Lower lobe of right lung (tissue), 2 donors: ENCODE results near the gene APOBEC3C. TPM values are rescaled to one million over a fixed set of nuclear protein-coding genes. Genes with fewer than 3 reads are reported as not detected.

Experiments used
- ATAC-seq, 2 donors: fragments of 200-7000 bp; cut with Tn5 transposase; one replicate each; pipeline ENCODE4 v1.9.1; 2020 to 2022; ENCODE audit warnings: mild to moderate bottlenecking in 2 of 2, moderate library complexity in 2 of 2
- DNase-seq: peaks from one replicate; pipeline ENCODE4 v3.0.0-alpha.2; 2020
- H3K27ac ChIP-seq: fragments of 200-600 bp; one replicate; pipeline ENCODE4 v1.8.0; 2022
- H3K27me3 ChIP-seq: fragments of 200-600 bp; one replicate; pipeline ENCODE4 v1.8.0; 2022; ENCODE audit warnings: low read depth
- H3K36me3 ChIP-seq: fragments of 200-600 bp; one replicate; pipeline ENCODE4 v1.8.0; 2022; ENCODE audit warnings: mild to moderate bottlenecking
- H3K4me1 ChIP-seq: fragments of 200-600 bp; one replicate; pipeline ENCODE4 v1.8.0; 2022
- H3K4me3 ChIP-seq: fragments of 200-600 bp; one replicate; pipeline ENCODE4 v1.8.0; 2022; ENCODE audit warnings: mild to moderate bottlenecking
- H3K9me3 ChIP-seq: fragments of 200-600 bp; one replicate; pipeline ENCODE4 v1.8.0; 2022
- intact Hi-C: fragments of 100-400 bp; cut with DNase I; formaldehyde crosslinking; loops from one replicate; pipeline ENCODE4 v1.11.0; 2022
- long read RNA-seq: library from polyadenylated mRNA; unstranded; transcript quantifications from one replicate; pipeline ENCODE4 v2.0.0, GENCODE V29; 2021
- total RNA-seq: library from RNA; stranded (reverse); fragmentation: NEBNext Ultra II Directional; extraction: Animal tissue kit (Norgen Biotek cat#: 25700); gene quantifications from one replicate; pipeline ENCODE4 v1.2.1, GENCODE V29; 2021
- TF ChIP-seq, protein P1 (sequence below): fragments of 200-600 bp; IDR thresholded peaks from one replicate; pipeline ENCODE4 v1.8.0; 2022; ENCODE audit warnings: antibody characterized with exemption, mild to moderate bottlenecking
- donor health status: DM: no; HTN: yes; CAD: no; lungs with severe emphysema.

APOBEC3C gene
- total RNA-seq = 27.8 TPM
- long read RNA-seq, transcript APOBEC3C-201 (4 exons, 2,818 nt) = major isoform, 39 of 60 reads
- long read RNA-seq, partial matches to known transcripts = 21 of 60 reads
- long read RNA-seq, other reads (novel, unspliced or antisense) = 0 of 60 reads

DNA sequence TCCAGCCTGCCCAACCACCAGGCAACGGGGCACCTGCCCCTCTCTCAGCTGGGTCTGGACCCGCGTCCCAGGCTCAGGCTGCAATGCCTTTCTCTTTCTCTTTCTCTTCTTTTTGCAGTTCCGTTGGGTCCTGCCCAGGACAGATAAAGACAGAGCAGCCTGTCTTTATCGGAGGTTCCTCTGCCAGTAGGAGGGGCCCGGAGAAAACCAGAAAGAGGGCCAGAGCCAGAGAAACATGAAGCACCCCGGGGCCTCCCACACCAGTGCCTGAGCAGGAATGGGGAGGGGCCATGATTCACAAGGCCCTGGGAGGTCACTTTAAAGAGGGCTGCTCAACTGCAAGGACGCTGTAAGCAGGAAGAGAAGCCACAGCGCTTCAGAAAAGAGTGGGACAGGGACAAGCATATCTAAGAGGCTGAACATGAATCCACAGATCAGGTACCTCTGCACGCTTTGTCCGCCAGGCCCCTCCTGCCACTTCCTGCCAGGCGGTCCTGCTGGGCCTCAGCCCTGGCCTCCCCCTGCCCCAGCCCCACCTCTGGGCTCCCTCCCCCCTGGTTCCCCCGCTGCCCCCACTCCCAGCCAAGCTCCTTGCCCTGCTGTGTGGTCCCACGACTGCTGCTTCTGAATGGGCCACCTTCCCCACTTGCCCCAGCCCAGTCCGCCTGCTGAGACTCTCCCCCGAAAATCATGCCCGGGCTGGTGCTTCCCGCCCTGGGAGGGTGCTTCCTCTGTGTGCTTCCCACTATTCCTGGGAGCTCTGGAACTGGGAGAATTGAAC, at the start of gene APOBEC3C:
Gene APOBEC3C (plus strand): TSS at position 316 of the 781 bp plus-strand sequence. CDS start 106 bp downstream, at position 422.
- peak; percentile 95 to 96 for ATAC-seq

DNA sequence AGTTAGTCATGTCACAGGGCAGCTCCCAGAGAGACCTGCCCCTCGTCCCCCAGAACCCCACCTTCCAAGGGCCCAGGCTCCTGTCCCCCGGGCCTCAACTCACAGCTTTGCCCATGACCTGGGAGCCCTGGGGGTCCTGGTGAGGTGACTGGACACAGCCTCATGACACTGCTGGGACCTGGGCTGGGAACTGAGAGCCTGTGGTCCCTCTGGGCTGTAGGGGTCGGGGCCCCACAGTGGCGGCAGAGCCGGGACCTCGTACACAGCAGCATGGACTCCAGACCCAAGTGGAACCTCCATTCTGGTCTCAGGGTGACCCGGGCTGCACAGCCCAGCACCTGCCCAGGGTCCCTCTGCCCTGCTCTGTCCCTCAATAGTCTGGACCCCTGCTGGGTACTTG, 49.8 kb upstream of the APOBEC3C start:
- TF ChIP-seq, protein P1, sequence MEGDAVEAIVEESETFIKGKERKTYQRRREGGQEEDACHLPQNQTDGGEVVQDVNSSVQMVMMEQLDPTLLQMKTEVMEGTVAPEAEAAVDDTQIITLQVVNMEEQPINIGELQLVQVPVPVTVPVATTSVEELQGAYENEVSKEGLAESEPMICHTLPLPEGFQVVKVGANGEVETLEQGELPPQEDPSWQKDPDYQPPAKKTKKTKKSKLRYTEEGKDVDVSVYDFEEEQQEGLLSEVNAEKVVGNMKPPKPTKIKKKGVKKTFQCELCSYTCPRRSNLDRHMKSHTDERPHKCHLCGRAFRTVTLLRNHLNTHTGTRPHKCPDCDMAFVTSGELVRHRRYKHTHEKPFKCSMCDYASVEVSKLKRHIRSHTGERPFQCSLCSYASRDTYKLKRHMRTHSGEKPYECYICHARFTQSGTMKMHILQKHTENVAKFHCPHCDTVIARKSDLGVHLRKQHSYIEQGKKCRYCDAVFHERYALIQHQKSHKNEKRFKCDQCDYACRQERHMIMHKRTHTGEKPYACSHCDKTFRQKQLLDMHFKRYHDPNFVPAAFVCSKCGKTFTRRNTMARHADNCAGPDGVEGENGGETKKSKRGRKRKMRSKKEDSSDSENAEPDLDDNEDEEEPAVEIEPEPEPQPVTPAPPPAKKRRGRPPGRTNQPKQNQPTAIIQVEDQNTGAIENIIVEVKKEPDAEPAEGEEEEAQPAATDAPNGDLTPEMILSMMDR = no peak
- Histone ChIP-seq H3K9me3 (no peaks in the 10 kb centered on the region), H3K27me3 (no peaks in the 10 kb centered on the region), H3K4me1 (no peaks in the 10 kb centered on the region), H3K4me3 (no peak overlapping the region), H3K36me3 (no peaks in the 10 kb centered on the region), H3K27ac (no peak overlapping the region)
- DNase-seq (no peak), ATAC-seq (no peak)
- intact Hi-C loops = no loop called here

More for the DNA sequence above, at the start of gene APOBEC3C:
- H3K27me3 ChIP-seq = no peaks in the 10 kb centered on the region
- H3K4me1 ChIP-seq = peaks cover 16% of the 10 kb centered on the region
- H3K27ac ChIP-seq = peak within 1 kb of the TSS; percentile 85
- TF ChIP-seq, protein P1 = no peak
- intact Hi-C loops = no loop called here
- peak; percentile 80 for DNase-seq
- peak within 1 kb of the TSS; percentile 58 for H3K4me3 ChIP-seq
- H3K36me3 ChIP-seq = no peaks in the 10 kb centered on the region
- H3K9me3 ChIP-seq = no peaks in the 10 kb centered on the region

DNA sequence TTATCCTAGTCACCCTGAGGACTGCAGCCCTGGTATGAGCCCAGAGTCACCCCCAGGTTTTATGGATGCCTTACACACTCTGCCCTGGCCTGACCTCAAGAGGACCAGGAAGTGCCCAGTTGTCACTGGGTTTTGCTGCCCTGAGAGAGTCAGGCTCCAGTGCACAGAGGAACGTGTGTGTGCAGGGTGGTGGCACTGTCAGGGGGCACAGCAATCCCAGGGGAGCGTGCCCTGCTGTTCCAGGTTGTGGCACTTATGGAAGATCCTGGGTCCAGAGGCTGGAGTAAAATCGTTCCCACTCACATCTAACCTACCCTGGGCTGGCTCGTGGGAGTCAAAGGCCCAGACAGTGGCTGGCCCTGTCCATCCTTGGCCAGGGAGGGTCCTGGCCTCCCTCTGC, 49.1 kb upstream of the APOBEC3C start:
- TF ChIP-seq, protein P1 = no peak
- Histone ChIP-seq H3K4me1 (no peaks in the 10 kb centered on the region), H3K27ac (no peak overlapping the region), H3K4me3 (no peak overlapping the region), H3K27me3 (no peaks in the 10 kb centered on the region), H3K9me3 (no peaks in the 10 kb centered on the region), H3K36me3 (no peaks in the 10 kb centered on the region)
- ATAC-seq = no peak
- no peak for DNase-seq
- intact Hi-C loops = no loop called here

DNA sequence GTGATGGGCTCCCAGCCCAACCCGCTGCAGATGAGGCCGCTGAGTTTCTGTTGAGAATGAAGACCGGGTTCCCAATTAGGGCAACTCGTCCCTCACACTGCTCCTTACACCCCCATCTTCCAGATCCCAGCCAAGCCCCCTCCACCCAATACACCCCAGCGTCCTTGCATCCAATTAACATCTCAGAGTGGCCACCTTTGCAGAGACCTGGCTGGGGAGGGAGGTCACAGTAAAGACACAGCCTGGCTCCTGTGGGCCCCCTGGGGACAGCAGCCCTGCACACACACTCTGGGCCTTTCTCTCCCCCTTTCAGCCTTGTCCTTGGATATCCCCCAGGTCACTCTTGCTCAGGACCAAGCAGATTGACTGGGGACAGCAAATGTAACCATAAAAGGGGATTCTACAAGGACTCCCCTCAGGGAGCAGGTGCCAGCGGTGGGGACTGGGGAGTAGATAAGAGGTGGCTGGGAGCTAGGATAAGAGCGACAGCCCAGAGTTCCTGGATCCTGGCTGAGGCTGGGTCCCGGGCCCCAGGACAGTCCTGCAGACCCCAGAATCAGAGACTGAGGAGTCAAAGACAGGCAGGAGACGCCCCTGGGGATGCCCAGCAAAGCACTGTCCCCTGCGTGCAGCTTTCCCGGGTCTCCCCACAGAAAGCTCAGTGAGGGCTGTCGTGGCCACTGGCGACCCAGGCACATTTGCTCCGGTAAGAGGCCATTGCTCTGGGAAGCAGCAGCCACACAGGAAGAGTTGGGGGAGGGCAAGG, 48.3 kb upstream of the APOBEC3C start:
- no peak for DNase-seq
- no peaks in the 10 kb centered on the region for H3K9me3 ChIP-seq
- H3K36me3 ChIP-seq = no peaks in the 10 kb centered on the region

DNA sequence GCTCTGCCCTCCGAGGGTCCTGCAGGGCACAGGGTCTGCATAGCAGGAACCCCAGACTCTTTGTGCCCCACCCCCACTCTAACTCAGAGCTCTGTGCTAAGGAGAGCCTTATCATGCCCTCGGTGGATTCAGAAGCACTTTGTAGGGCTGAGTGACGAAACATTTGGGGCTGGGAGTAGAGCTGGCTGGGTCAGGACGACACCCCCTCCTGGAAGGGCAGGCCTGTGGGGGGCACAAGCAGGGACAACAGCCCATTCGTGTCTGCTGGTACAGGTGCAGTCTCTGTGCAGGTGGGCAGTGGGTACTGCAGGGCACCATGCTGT, 47.7 kb upstream of the APOBEC3C start:
- H3K27me3 ChIP-seq = no peaks in the 10 kb centered on the region
- TF ChIP-seq, protein P1 = no peak
- H3K36me3 ChIP-seq = no peaks in the 10 kb centered on the region
- DNase-seq (no peak), ATAC-seq (no peak)
- H3K9me3 ChIP-seq = no peaks in the 10 kb centered on the region
- H3K4me3 ChIP-seq = no peak overlapping the region
- H3K4me1 ChIP-seq = no peaks in the 10 kb centered on the region
- no peak overlapping the region for H3K27ac ChIP-seq
- intact Hi-C loops = no loop called here

More for the DNA sequence above, 48.3 kb upstream of the APOBEC3C start:
- Histone ChIP-seq H3K4me1 (no peaks in the 10 kb centered on the region), H3K27ac (no peak overlapping the region), H3K27me3 (no peaks in the 10 kb centered on the region), H3K4me3 (no peak overlapping the region)
- intact Hi-C loops = no loop called here
- TF ChIP-seq, protein P1 = no peak
- ATAC-seq = no peak
